ENCODE results near the gene CSH1.

CSH1 gene

DNA sequence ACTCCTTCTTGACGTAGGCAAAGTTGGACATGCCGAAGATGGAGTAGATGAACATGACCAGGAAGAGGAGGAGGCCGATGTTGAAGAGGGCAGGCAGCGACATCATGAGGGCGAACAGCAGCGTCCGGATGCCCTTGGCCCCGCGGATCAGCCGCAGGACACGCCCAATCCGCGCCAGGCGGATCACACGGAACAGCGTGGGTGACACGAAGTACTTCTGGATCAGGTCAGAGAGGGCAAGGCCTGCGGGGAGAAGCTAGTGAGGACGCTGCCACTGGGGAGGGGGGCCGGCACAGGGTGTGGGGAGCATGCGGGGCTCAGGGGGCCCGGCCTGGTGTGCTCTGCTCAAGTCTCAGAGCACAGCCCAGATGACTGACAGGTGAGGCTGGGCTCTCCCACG is 45.4 kb upstream of the CSH1 start:
- H3K27ac ChIP-seq: no peak overlapping the region
- H3K4me3 ChIP-seq: no peak overlapping the region
- no peaks in the 10 kb centered on the region for H3K4me1 ChIP-seq
- no peaks in the 10 kb centered on the region for H3K36me3 ChIP-seq
- TF ChIP-seq, protein P1, sequence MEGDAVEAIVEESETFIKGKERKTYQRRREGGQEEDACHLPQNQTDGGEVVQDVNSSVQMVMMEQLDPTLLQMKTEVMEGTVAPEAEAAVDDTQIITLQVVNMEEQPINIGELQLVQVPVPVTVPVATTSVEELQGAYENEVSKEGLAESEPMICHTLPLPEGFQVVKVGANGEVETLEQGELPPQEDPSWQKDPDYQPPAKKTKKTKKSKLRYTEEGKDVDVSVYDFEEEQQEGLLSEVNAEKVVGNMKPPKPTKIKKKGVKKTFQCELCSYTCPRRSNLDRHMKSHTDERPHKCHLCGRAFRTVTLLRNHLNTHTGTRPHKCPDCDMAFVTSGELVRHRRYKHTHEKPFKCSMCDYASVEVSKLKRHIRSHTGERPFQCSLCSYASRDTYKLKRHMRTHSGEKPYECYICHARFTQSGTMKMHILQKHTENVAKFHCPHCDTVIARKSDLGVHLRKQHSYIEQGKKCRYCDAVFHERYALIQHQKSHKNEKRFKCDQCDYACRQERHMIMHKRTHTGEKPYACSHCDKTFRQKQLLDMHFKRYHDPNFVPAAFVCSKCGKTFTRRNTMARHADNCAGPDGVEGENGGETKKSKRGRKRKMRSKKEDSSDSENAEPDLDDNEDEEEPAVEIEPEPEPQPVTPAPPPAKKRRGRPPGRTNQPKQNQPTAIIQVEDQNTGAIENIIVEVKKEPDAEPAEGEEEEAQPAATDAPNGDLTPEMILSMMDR (IDR thresholded peaks at IDR 0.05): no peak
- intact Hi-C loops (cut with DNase I; ENCODE audit: low total_unique reads): no loop called here
- no peaks in the 10 kb centered on the region for H3K9me3 ChIP-seq
- peaks cover 0 to 7% of the 10 kb centered on the region in 2 donors for H3K27me3 ChIP-seq
- DNase-seq: no peak

DNA sequence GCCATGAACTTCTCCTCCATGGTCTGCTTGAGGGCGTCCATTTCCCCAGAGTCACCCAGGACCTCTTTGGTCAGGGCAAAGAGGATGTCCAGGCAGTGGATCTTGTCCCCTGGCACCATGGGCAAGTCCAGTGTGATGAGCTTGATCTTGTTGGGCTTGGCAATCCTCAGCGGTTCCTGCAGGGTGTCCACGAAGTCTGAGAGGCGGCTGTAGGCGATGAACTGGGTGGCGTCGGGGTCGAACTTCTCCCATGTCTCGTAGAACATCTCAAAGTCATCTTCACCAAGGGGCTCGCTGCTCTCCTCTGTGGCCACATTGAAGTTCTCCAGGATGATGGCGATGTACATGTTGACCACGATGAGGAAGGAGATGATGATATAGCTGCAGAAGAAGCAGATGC is 44.8 kb upstream of the CSH1 start:
- Histone ChIP-seq H3K4me3 (no peak overlapping the region), H3K36me3 (no peaks in the 10 kb centered on the region), H3K4me1 (no peaks in the 10 kb centered on the region), H3K27ac (no peak overlapping the region), H3K9me3 (no peaks in the 10 kb centered on the region), H3K27me3 (peaks cover 0 to under 1% of the 10 kb centered on the region in 2 donors)
- TF ChIP-seq, protein P1 (IDR thresholded peaks at IDR 0.05): no peak
- intact Hi-C loops (cut with DNase I; ENCODE audit: low total_unique reads): no loop called here
- DNase-seq: no peak

DNA sequence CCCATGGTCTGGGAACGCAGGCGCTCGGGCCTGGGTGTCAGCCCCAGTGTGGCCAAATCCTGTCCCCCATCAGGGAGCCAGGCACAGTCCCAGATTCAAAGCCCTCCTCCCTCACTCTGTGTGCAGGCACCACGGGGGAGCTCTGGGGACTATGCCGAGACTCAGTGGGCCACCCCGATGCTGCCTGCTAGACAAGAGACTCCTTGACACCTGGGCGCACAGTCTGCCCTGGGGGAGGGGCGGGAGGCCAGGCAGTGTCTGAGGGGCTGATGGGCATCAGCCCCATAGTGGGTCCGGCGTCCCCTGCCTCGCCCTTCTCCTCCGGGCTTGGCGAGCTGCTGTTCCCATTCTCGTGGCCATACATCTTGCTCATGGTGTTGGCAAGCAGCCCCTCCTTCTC is 44.2 kb upstream of the CSH1 start:
- TF ChIP-seq, protein P1 (IDR thresholded peaks at IDR 0.05): no peak
- H3K4me3 ChIP-seq: no peak overlapping the region
- no peaks in the 10 kb centered on the region for H3K27me3 ChIP-seq
- intact Hi-C loops (cut with DNase I; ENCODE audit: low total_unique reads): no loop called here
- no peak overlapping the region for H3K27ac ChIP-seq
- H3K36me3 ChIP-seq: no peaks in the 10 kb centered on the region
- no peaks in the 10 kb centered on the region for H3K9me3 ChIP-seq
- no peak for DNase-seq
- H3K4me1 ChIP-seq: no peaks in the 10 kb centered on the region

DNA sequence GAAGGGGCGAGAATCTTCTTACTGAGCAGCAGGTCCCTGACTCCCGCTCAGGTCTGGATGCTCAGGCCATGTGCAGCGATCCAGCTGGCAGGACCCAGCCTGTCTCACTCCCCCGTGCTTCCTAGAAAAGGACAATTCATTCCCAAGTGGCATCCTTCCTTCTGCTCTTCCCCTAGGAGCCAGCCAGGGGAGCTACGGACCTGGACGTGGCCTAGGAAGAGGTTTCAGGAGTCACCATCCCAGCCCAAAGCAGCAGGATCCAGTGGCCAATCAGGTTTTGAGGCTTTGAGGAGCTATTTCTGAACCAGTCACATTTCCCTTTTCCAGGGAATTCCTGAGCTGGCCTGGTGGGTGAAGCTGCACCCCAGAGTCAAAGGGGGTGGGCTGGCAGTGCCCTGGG is 43.5 kb upstream of the CSH1 start:
- intact Hi-C loops (cut with DNase I; ENCODE audit: low total_unique reads): no loop called here
- DNase-seq: no peak

DNA sequence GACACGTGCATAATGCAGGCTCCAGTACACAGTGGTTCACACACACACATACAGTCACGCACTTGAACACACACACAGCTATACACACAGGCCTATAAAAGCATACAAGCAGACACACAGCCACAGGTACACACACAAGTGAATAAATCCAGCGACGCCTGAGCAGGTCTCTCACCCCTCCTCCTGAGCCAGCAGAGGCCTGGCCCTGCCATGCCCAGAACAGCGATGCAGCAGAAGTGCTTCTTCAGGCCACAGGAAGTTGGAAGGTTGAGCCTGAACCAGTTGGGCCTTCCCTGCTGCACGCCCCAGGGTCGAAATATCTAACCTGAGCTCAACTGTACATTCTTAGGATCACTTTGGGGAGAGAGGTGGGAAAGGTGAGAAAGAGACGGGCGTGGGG is 43.0 kb upstream of the CSH1 start:
- Histone ChIP-seq H3K36me3 (no peaks in the 10 kb centered on the region), H3K27me3 (peaks cover 0 to 8% of the 10 kb centered on the region in 2 donors), H3K9me3 (no peaks in the 10 kb centered on the region), H3K4me3 (no peak overlapping the region), H3K27ac (no peak overlapping the region), H3K4me1 (no peaks in the 10 kb centered on the region)
- TF ChIP-seq, protein P1 (IDR thresholded peaks at IDR 0.05): no peak
- no peak for DNase-seq
- intact Hi-C loops (cut with DNase I; ENCODE audit: low total_unique reads): no loop called here

More for the DNA sequence above, 43.5 kb upstream of the CSH1 start:
- Histone ChIP-seq H3K4me1 (no peaks in the 10 kb centered on the region), H3K36me3 (no peaks in the 10 kb centered on the region), H3K9me3 (no peaks in the 10 kb centered on the region), H3K27ac (no peak overlapping the region), H3K4me3 (no peak overlapping the region), H3K27me3 (peaks cover 0 to 6% of the 10 kb centered on the region in 2 donors)
- TF ChIP-seq, protein P1 (IDR thresholded peaks at IDR 0.05): no peak

DNA sequence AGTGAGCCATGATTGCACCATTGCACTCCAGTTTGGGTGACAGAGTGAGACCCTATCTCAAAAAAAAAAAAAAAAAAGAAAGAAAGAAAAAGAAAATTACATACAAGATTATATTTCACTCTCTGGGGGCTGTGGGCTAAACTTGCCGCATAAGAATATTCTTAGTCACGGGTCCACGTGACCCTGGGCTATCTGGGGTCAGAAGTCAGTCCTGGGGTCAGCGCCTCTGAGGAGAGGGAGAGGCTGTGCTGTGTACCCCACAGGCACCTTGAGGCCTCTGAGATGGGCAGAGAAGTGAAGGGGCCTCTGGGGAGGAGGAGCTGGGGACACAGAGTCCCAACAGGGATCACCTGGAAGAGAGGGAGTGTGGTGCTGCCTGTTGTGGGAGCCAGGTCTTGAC is 41.5 kb upstream of the CSH1 start:
- TF ChIP-seq, protein P1 (IDR thresholded peaks at IDR 0.05): no peak
- no peak for DNase-seq
- intact Hi-C loops (cut with DNase I; ENCODE audit: low total_unique reads): no loop called here
- peaks cover 0 to 8% of the 10 kb centered on the region in 2 donors for H3K27me3 ChIP-seq
- H3K9me3 ChIP-seq: no peaks in the 10 kb centered on the region
- H3K36me3 ChIP-seq: no peaks in the 10 kb centered on the region
- H3K4me1 ChIP-seq: no peaks in the 10 kb centered on the region
- no peak overlapping the region for H3K4me3 ChIP-seq
- no peak overlapping the region for H3K27ac ChIP-seq
